ENCODE results near the gene NFATC3. TPM values are rescaled to one million over a fixed set of nuclear protein-coding genes. Genes with fewer than 3 reads are reported as not detected.

Gene NFATC3
- 9.7 and 9.8 TPM in 2 replicates for total RNA-seq

GRCh38 chr16:68085259-68086071 is at the start of gene NFATC3:
NFATC3 (plus strand) TSS chr16:68085370; CDS start chr16:68085682, 312 bp downstream.

GRCh38 chr16:68235887-68236136 is 150.6 kb downstream of the NFATC3 start, which contains the start of gene ESRP2:
ESRP2 (minus strand) TSS chr16:68236127; CDS start chr16:68236045, 82 bp downstream.

GRCh38 chr16:68244903-68245853 is 160.0 kb downstream of the NFATC3 start, which contains the start of gene PLA2G15:
PLA2G15 (plus strand) TSS chr16:68245373; CDS start chr16:68245427, 54 bp downstream.

GRCh38 chr16:68264128-68265077 is 179.2 kb downstream of the NFATC3 start, which contains the start of gene SLC7A6:
SLC7A6 (plus strand) TSS chr16:68264526; CDS start chr16:68274727, 10,201 bp downstream.

Other genes starting within 250 kb of the NFATC3 start
- gene THAP11, start 243.1 kb upstream of the NFATC3 start, total RNA-seq: 23.6 and 26.9 TPM in 2 replicates
- gene NUTF2, start 238.4 kb upstream of the NFATC3 start, total RNA-seq: 103 and 274 TPM in 2 replicates
- 30.0 and 33.7 TPM in 2 replicates for gene CENPT, start 237.7 kb upstream of the NFATC3 start, total RNA-seq
- 56.0 and 59.7 TPM in 2 replicates for gene EDC4, start 212.3 kb upstream of the NFATC3 start, total RNA-seq
- gene NRN1L, start 200.5 kb upstream of the NFATC3 start, total RNA-seq: 0.89 TPM in 1 of 2 replicates, not detected in the other
- gene PSKH1, start 192.1 kb upstream of the NFATC3 start, total RNA-seq: 5.8 and 8.3 TPM in 2 replicates
- gene CTRL, start 153.5 kb upstream of the NFATC3 start, total RNA-seq: 0.53 and 0.58 TPM in 2 replicates
- 63.4 and 68.9 TPM in 2 replicates for gene PSMB10, start 148.5 kb upstream of the NFATC3 start, total RNA-seq
- 5.5 and 6.0 TPM in 2 replicates for gene LCAT, start 141.2 kb upstream of the NFATC3 start, total RNA-seq
- gene SLC12A4, start 116.7 kb upstream of the NFATC3 start, total RNA-seq: 63.6 and 116 TPM in 2 replicates
- gene DPEP3, start 104.9 kb upstream of the NFATC3 start, total RNA-seq: not detected in 2 replicates
- gene DPEP2, start 85.9 kb upstream of the NFATC3 start, total RNA-seq: not detected in 2 replicates
- not detected in 2 replicates for gene DPEP2NB, start 69.5 kb upstream of the NFATC3 start, total RNA-seq
- gene DDX28, start 62.1 kb upstream of the NFATC3 start, total RNA-seq: 3.5 and 5.2 TPM in 2 replicates
- 23.1 and 26.8 TPM in 2 replicates for gene DUS2, start 62.1 kb upstream of the NFATC3 start, total RNA-seq
- gene ESRP2, start 150.8 kb downstream of the NFATC3 start, total RNA-seq: under 0.01 and 0.53 TPM in 2 replicates
- gene PLA2G15, start 160.0 kb downstream of the NFATC3 start, total RNA-seq: 34.6 and 41.8 TPM in 2 replicates
- 17.4 and 21.9 TPM in 2 replicates for gene SLC7A6, start 179.2 kb downstream of the NFATC3 start, total RNA-seq
- 9.8 and 11.5 TPM in 2 replicates for gene SLC7A6OS, start 225.6 kb downstream of the NFATC3 start, total RNA-seq
- gene PRMT7, start 225.6 kb downstream of the NFATC3 start, total RNA-seq: 79.0 and 87.9 TPM in 2 replicates

Measured in myometrial cell (primary cell).